Measurements from ENCODE around the gene CDC42BPA. TPM values are rescaled to one million over a fixed set of nuclear protein-coding genes. Genes with fewer than 3 reads are reported as not detected.
"Not testable (repeated sequence)": the region's sequence is repeated elsewhere in the genome, so short reads cannot be mapped to it uniquely, and the experiment has no call there.

CDC42BPA gene
- total RNA-seq, 4 donors from 2014 or later, result 16.8 to 26.9 (median 22.5) TPM

GRCh38 chr1:227342075-227342829 lies 24.0 kb upstream of the CDC42BPA start:
- intact Hi-C loops (cut with DNase I; ENCODE audit: low total_unique reads), result no loop called here
- H3K4me3 ChIP-seq (ENCODE audit: low read depth, poor library complexity, severe bottlenecking), result no peak overlapping the region
- WGBS, 2 donors, result 95 to 98% methylated on average over 3 of the region's 3 CpGs
- TF ChIP-seq POLR2A (IDR thresholded peaks at IDR 0.05) (no peak), CTCF (IDR thresholded peaks at IDR 0.05) (no peak)
- DNase-seq (ENCODE audit: low spot score in 2 of 2), result no peak

GRCh38 chr1:227336136-227336535 lies 17.8 kb upstream of the CDC42BPA start:
- intact Hi-C loops (cut with DNase I; ENCODE audit: low total_unique reads); DNase-seq (ENCODE audit: low spot score in 2 of 2); H3K4me3 ChIP-seq (ENCODE audit: low read depth, poor library complexity, severe bottlenecking): not testable (repeated sequence)
- WGBS, 2 donors, result 78 to 81% methylated on average over 4 of the region's 4 CpGs

- WGBS, 2 donors, result 71 to 82% methylated on average over 5 of the region's 5 CpGs
- H3K4me3 ChIP-seq (ENCODE audit: low read depth, poor library complexity, severe bottlenecking), result no peak overlapping the region
- no peak for DNase-seq (ENCODE audit: low spot score in 2 of 2)
- intact Hi-C loops (cut with DNase I; ENCODE audit: low total_unique reads), result no loop called here
- TF ChIP-seq CTCF (IDR thresholded peaks at IDR 0.05) (no peak), POLR2A (IDR thresholded peaks at IDR 0.05) (no peak)
Measured at GRCh38 chr1:227335242-227336020, 17.1 kb upstream of the CDC42BPA start.

- no peak overlapping the region for H3K4me3 ChIP-seq (ENCODE audit: low read depth, poor library complexity, severe bottlenecking)
- intact Hi-C loops (cut with DNase I; ENCODE audit: low total_unique reads), result no loop called here
- TF ChIP-seq POLR2A (IDR thresholded peaks at IDR 0.05), result no peak
- TF ChIP-seq CTCF (IDR thresholded peaks at IDR 0.05), result no peak
- 82 to 87% methylated on average over 4 of the region's 4 CpGs for WGBS, 2 donors
- DNase-seq (ENCODE audit: low spot score in 2 of 2), result no peak
Measured at GRCh38 chr1:227333423-227333822, 15.1 kb upstream of the CDC42BPA start.

GRCh38 chr1:227330279-227331076 lies 12.2 kb upstream of the CDC42BPA start:
- TF ChIP-seq POLR2A (IDR thresholded peaks at IDR 0.05) (no peak), CTCF (IDR thresholded peaks at IDR 0.05) (no peak)
- intact Hi-C loops (cut with DNase I; ENCODE audit: low total_unique reads), result no loop called here
- H3K4me3 ChIP-seq (ENCODE audit: low read depth, poor library complexity, severe bottlenecking), result no peak overlapping the region
- no peak for DNase-seq (ENCODE audit: low spot score in 2 of 2)
- 71 to 88% methylated on average over 8 of the region's 8 CpGs for WGBS, 2 donors

All from lower leg skin (tissue), 4 donors.